Retina (tissue), 1 donor: Measurements from ENCODE around the gene LMTK3.

Source experiments
- DNase-seq: peaks from one replicate; pipeline ENCODE4 v3.0.0-alpha.2; 2016

The LMTK3 gene

GRCh38 chr19:48484931-48485612, 26.6 kb downstream of the LMTK3 start:
- DNase-seq = peak; percentile 54

- no peak for DNase-seq
Observed at GRCh38 chr19:48484247-48484893, 27.3 kb downstream of the LMTK3 start.

DNA sequence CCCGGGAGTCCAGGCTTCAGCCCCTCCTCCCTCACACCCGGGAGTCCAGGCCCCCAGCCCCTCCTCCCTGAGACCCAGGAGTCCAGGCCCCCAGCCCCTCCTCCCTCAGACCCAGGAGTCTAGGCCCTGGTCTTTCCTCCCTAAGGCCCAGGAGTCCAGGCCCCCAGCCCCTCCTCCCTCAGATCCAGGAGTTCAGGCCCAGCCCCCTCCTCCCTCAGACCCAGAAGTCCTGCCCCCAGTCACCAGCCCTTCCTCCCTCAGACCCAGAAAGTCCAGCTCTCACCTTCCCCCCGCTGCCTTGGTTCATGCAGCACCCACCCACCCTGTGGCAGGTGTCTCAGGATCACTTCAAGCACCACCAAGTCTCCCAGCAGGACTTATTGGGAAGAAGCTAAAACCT, 28.3 kb downstream of the LMTK3 start:
- no peak for DNase-seq

GRCh38 chr19:48481846-48482639, 29.6 kb downstream of the LMTK3 start:
- DNase-seq = no peak

DNA sequence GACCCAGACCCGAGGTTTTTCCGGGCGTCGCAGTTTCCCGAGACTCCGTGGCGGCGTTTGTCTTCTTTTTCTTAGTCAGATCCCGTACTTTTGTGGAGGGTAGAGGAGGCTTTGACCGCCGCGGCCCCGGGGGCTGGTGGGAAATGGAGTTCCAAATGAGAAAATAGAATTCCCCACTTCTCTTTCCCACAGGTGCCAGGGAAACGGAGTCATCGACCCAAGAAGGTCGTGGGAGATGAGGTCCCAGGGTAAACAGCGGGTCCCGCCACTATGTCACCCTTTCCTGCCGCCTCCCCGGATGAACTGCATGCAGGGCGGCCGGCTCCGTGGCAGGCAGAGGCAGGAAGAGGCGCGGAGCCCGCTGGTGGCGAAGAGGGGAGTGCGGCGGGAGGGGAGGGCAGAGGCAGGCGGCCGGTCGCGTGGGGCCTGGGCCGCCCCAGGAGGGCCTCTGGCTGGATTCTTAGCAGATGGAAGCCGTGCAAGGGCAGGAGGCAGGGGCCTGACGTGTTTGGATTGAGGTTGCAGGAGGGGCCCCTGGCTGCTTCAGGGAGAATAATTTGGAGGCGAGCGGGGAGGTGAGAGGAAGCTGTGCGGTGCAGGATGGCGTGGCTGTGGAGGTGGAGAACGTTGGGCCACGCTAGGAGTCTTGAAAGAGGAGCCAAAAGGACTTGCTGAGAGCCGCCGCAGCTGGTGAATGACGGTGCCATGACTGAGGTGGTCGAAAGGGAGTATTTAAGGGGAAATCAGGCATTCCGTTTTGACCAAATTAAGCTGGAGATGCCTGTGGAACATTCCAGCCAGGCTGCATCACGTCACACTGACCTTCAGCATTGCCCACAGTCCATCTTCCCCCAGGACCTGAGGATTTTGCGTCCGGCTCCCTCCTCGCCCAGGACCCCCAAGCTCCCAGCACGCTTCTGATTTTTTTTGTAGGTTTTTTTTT, 30.8 kb downstream of the LMTK3 start:
- DNase-seq = peak; percentile 80

- DNase-seq = peak; percentile 78
Observed at GRCh38 chr19:48480183-48480557, 31.5 kb downstream of the LMTK3 start.

DNA sequence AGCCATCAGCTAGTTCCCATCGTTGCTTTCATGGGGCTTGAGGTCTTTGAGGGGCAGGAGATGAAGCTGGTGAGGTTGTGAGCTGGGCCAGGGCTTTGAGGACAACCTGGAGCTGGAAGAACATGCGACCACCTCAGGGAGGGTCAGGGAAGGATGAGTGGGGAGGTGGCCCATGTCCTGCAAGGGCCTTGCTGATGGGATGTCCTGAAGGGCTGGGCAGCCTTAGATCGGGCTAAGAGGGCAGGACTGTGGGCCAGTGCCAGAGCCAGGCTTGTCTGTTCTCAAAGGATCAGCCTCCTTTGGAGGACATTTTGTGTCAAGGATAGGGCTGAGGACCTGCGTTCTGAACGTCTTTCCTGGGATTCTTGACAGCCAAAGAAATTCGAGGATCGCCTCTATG, 31.9 kb downstream of the LMTK3 start:
- DNase-seq = no peak

DNA sequence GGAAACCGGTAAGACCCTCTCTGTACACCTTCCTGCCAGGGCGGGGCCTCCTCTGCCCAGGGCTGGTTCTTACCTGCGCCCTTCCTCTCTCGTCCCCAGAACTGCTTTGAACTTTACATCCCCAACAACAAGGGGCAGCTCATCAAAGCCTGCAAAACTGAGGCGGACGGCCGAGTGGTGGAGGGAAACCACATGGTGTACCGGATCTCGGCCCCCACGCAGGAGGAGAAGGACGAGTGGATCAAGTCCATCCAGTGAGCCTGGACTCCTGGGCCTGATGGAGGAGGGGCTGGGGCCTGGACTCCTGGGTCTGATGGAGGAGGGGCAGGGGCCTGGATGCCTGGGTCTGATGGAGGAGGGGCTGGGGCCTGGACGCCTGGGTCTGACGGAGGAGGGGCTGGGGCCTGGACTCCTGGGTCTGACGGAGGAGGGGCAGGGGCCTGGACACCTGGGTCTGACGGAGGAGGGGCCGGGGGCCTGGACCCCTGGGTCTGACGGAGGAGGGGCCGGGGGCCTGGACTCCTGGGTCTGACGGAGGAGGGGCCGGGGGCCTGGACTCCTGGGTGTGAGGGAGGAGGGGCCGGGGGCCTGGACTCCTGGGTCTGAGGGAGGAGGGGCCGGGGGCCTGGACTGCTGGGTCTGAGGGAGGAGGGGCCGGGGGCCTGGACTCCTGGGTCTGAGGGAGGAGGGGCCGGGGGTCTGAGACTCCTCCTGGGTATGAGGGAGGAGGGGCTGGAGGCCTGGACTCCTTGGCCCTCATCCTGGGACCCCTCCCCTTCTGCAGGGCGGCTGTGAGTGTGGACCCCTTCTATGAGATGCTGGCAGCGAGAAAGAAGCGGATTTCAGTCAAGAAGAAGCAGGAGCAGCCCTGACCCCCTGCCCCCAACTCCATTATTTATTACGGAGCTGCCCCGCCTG, 33.0 kb downstream of the LMTK3 start:
- no peak for DNase-seq

- DNase-seq = no peak
Observed at GRCh38 chr19:48477698-48478338, 33.8 kb downstream of the LMTK3 start.

DNA sequence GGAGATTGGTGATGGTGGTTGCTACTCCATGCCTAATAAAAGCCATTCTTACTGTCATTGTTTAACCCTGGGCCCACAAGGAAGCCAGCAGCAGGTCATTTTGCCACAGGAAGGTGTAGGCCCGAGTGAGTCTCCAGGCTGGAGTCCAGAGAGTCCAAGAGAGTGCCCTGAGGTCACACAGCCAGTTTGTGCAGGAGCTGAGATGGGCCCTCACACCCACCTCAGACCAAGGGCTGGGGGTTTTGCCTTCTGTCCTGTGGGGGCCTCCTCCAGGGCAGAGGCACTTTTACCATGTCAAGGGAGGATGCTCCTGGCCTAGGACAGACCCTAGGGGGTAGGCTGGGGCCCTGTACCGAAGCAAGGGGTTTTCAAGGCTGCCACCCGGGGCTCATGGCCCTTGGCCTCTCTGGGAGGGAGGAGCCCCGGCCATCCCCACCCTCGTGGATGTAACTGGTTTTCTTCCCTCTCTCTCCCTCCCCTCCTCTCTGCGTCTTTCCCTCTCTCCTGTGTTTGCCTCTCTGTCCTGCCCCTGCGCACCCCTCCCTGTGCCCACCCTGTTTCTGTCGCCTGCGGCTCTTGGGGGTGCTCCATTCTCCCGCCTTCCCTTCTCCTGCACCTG, 34.5 kb downstream of the LMTK3 start:
- no peak for DNase-seq

DNA sequence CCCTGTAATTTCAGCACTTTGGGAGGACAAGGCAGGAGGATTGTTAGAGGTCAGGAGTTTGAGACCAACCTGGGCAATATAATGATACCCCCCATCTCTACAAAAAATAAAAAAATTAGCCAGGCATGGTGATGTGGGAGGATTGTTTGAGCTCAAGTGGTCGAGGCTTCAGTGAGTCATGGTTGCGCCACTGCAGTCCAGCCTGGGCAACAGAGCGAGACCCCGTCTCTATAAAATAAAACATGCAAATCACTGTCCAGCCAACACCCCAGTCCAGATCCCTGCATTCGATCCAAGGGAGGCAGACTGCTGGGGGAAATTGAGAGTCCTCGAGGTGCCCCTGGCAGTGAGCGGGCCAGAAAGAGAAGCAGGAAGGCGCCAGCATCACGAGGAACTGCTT, 35.5 kb downstream of the LMTK3 start:
- no peak for DNase-seq

- no peak for DNase-seq
Observed at GRCh38 chr19:48475369-48476068, 36.1 kb downstream of the LMTK3 start.

DNA sequence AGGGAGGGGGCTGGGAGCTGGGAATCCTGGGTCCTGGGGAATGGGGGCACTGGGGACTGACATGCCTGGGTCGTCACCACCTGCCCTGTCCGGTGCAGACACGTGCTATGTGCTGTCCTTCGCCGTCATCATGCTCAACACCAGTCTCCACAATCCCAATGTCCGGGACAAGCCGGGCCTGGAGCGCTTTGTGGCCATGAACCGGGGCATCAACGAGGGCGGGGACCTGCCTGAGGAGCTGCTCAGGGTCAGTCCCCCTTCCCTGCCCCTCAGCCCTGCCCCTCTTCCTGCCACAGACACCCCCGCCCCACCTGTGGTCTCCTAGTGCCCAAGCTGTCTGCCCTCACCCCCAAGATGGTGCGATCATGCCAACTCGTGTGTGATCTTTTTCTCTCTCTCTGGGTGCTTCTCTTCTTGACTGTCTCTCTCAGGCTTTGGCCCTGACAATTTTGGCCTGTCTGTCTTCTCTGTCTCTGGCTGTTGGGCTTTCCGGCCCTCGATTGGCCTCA, 37.5 kb downstream of the LMTK3 start:
- no peak for DNase-seq

DNA sequence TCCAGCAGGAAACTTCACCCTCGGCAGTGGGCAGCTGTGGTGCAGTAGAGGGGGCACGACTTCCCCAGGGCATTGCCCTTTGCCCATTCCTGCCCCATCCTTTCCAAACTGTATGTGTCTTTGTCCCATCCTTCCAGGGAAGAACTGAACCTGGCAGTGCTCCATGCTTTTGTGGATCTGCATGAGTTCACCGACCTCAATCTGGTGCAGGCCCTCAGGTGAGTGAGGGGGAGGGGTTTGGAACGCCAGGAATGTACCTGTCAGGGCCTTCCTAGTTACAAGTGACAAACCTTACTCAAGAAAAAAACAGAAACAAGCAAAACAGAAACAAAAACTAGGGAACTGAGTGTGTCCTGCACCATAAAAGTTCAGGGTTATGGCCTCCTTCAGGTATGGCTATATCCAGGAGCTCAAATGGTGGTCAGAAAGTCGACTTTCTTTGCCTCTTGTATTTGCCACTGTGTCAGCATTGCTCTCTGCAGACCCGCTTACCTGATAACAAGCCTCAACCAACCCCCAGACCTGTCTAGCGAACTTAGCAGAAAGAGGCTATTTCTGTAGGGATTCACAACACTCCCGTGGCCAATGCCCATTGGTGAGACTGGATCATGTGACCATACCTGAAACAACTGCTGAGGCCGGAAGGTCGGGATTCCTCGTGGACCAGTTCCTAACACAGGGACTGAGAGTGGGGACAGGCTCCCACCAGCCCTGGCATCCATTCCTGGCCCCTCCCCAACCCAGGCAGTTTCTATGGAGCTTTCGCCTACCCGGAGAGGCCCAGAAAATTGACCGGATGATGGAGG, 38.3 kb downstream of the LMTK3 start:
- no peak for DNase-seq

DNA sequence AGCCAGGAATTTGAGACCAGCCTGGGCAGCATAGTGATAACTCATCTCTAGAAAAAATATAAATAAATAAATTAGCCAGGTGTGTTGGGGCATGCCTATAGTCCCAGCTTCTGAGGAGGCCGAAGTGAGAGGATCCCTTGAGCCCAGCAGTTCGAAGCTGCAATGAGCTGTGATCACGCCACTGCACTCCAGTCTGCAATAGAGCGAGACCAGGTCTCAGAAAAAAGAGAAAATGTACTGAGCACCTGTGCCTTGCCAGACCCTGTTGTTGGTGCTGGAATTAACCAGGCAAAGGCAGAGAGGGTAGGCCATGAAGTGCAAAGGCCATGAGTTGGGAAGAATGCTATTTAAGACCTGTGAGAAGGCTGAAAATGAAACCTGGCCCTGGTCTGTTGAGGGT, 39.8 kb downstream of the LMTK3 start:
- no peak for DNase-seq

- no peak for DNase-seq
Observed at GRCh38 chr19:48470856-48471255, 40.8 kb downstream of the LMTK3 start.

DNA sequence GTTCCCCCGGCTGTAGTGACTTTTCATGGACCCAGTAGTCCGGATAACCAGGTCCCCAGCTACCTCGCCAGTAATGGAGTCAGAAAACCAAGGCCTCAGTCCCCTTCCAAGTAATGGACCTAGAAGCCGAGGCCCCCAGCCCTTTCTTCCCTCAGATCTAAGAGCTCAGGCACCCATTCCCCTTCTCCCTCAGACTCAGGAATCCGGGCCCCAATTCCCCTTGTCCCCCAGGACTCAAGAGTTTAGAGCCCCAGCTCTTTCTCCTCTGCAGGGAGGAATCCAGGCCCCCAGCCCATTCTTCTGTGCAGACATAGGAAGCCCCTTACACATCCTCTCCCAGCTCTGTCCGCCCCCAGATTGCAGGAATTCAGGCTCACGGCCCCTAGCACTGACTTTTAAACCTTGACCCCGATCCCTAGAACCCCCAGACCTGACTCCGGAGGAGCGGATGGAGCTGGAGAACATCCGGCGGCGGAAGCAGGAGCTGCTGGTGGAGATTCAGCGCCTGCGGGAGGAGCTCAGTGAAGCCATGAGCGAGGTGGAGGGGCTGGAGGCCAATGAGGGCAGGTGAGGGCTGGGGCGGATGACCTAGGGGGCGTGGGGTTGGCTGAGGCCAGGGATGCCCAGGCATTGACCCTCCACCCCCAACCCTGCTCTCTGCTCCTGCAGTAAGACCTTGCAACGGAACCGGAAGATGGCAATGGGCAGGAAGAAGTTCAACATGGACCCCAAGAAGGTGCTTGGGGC, 41.5 kb downstream of the LMTK3 start:
- no peak for DNase-seq

DNA sequence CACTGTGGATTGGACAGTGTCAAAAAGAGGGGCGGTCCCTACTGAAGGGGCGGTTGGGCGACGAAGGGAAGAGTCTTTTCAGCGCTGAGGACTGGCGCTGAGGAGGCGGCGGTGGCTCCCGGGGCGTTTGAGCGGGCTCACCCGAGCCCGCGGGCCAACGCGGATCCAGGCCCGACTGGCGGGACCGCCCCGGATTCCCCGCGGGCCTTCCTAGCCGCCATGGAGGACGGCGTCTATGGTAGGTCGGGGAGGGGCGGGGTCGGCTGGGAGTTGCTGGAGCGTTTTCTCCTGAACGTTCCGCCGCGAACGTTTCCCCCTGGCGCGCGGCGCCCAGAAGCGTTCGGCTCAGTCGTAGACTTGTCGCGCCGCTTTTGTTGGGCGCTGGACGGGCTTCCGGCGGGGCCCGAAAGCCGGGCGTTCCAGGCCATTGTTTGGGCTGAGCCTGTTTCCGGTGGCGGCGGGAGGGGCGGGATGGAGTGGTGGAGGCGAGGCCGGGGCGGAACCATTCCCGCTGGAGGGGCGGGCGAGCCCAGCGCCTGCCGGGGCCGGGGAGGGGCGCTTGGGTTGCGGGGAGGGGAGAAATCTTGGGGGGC, 42.2 kb downstream of the LMTK3 start, which contains the start of gene CYTH2:
Gene CYTH2 (plus strand): TSS at position 81 of the 593 bp plus-strand sequence. CDS start 139 bp downstream, at position 220.
- no peak for DNase-seq
